Measurements from ENCODE around the gene IP6K1.

GRCh38 chr3:49779358-49780079, 6.8 kb downstream of the IP6K1 start:
- TF ChIP-seq EZH2 (IDR thresholded peaks at IDR 0.05; ENCODE audit: borderline replicate concordance, low read length) (no peak), CTCF (conservative IDR thresholded peaks at IDR 0.05 in 1 of 2, IDR thresholded peaks at IDR 0.05 in 1 of 2; ENCODE audit: extremely low read depth in 1 of 2, insufficient read depth in 1 of 2, low read depth in 1 of 2, low read length in 2 of 2) (no peak)

All from mammary epithelial cell (primary cell).